H1 (cell line): Measurements from ENCODE around the gene FAM222B. TPM values are rescaled to one million over a fixed set of nuclear protein-coding genes. Genes with fewer than 3 reads are reported as not detected.

Source experiments
- CTCF ChIA-PET: fragments of 300-600 bp; sonication (Branson Sonifier 250); formaldehyde crosslinking; loops from one replicate; lab custom pipeline; 2021; ENCODE audit not compliant: partially characterized antibody; lab: Charles Lee
- POLR2A ChIA-PET: fragments of 300-600 bp; sonication (Branson Sonifier 250); formaldehyde crosslinking; loops from one replicate; lab custom pipeline; 2021; ENCODE audit warnings: inconsistent platforms; ENCODE audit not compliant: partially characterized antibody; lab: Charles Lee
- DNase-seq, 2 experiments: peaks; one replicate each; pipeline versions ENCODE4 v3.0.0 to v3.0.0-alpha.2; 2010 to 2022; ENCODE audit warnings: low spot score in 2 of 2, low read depth in 1 of 2, mixed read lengths in 1 of 2
- FAIRE-seq: peaks from 2 replicates; lab custom pipeline; 2011; peaks lifted over from hg19 to GRCh38; lab: Jason Lieb, UNC
- H2AFZ ChIP-seq: 2 replicates; pipeline ENCODE4 v1.8.1; 2012; ENCODE audit warnings: low read length, inconsistent platforms
- H2AK5ac ChIP-seq: 2 replicates; pipeline ENCODE4 v1.6.1; 2013; ENCODE audit warnings: low read depth, low read length
- H2BK120ac ChIP-seq: replicated peaks from 2 replicates; pipeline ENCODE3; 2013; ENCODE audit warnings: low read depth, low read length, inconsistent platforms
- H2BK12ac ChIP-seq: 2 replicates; pipeline ENCODE4 v1.6.1; 2013; ENCODE audit warnings: low read depth, low read length
- H2BK15ac ChIP-seq: 2 replicates; pipeline ENCODE4 v1.6.1; 2013; ENCODE audit warnings: low read length
- H2BK20ac ChIP-seq: 2 replicates; pipeline ENCODE4 v1.6.1; 2013; ENCODE audit warnings: low read length
- H2BK5ac ChIP-seq: 2 replicates; pipeline ENCODE4 v1.6.1; 2013; ENCODE audit warnings: low read depth, low read length
- H3K14ac ChIP-seq: 2 replicates; pipeline ENCODE4 v1.6.1; 2013; ENCODE audit warnings: inconsistent platforms; ENCODE audit not compliant: insufficient read length
- H3K18ac ChIP-seq: 2 replicates; pipeline ENCODE4 v1.6.1; 2013; ENCODE audit warnings: low read length; ENCODE audit errors: extremely low read depth
- H3K23ac ChIP-seq: 2 replicates; pipeline ENCODE4 v1.6.1; 2013; ENCODE audit warnings: inconsistent platforms; ENCODE audit not compliant: insufficient read length
- H3K23me2 ChIP-seq: 2 replicates; pipeline ENCODE4 v1.6.1; 2013; ENCODE audit warnings: low read depth, low read length
- H3K27ac ChIP-seq: 2 replicates; pipeline ENCODE4 v1.6.1; 2011; ENCODE audit warnings: low read depth, low read length, inconsistent platforms
- H3K27me3 ChIP-seq, 4 experiments: replicated peaks in 1 of 4; 1 replicate in 1 of 4; 2 replicates in 3 of 4; pipeline versions ENCODE4 v1.6.1 to v1.8.1; 2011 to 2013; ENCODE audit warnings: low read length in 3 of 4, mild to moderate bottlenecking in 3 of 4, inconsistent platforms in 2 of 4, mixed read lengths in 2 of 4, moderate library complexity in 1 of 4; ENCODE audit not compliant: control insufficient read depth in 3 of 4, insufficient read depth in 3 of 4; ENCODE audit errors: extremely low read depth in 1 of 4
- H3K36me3 ChIP-seq, 4 experiments: 2 replicates each; pipeline versions ENCODE4 v1.6.1 to v1.8.1; 2011 to 2013; ENCODE audit warnings: mild to moderate bottlenecking in 4 of 4, low read length in 3 of 4, moderate library complexity in 2 of 4, control low read depth in 1 of 4, inconsistent platforms in 1 of 4; ENCODE audit not compliant: insufficient read depth in 4 of 4, control insufficient read depth in 2 of 4
- H3K4ac ChIP-seq: replicated peaks from 2 replicates; pipeline ENCODE3; 2013; ENCODE audit warnings: low read length, low read depth, mixed read lengths, inconsistent platforms; ENCODE audit not compliant: insufficient read length
- H3K4me1 ChIP-seq, 4 experiments: replicated peaks in 1 of 4; 1 replicate in 1 of 4; 2 replicates in 3 of 4; pipeline versions ENCODE4 v1.6.1 to v1.8.1; 2011 to 2013; ENCODE audit warnings: low read length in 3 of 4, inconsistent platforms in 2 of 4, mixed read lengths in 1 of 4; ENCODE audit not compliant: insufficient read depth in 4 of 4, control insufficient read depth in 3 of 4
- H3K4me2 ChIP-seq, 2 experiments: 2 replicates each; pipeline versions ENCODE4 v1.6.1 to v1.8.1; 2011 to 2013; ENCODE audit warnings: low read depth in 2 of 2, low read length in 2 of 2, control low read depth in 1 of 2, inconsistent platforms in 1 of 2, mild to moderate bottlenecking in 1 of 2; ENCODE audit not compliant: insufficient read depth in 1 of 2
- H3K4me3 ChIP-seq, 4 experiments: fragments of 200-600, 300-600 bp in 1 of 4; sonication (generic), shearing (Covaris generic), sonication (Bioruptor Twin) in 1 of 4; 2 replicates each; pipeline versions ENCODE4 v1.5.1 to v1.8.1; 2011 to 2016; ENCODE audit warnings: low read length in 4 of 4, low read depth in 3 of 4, control low read depth in 2 of 4, inconsistent platforms in 2 of 4, mild to moderate bottlenecking in 2 of 4, mixed read lengths in 1 of 4, moderate library complexity in 1 of 4; ENCODE audit not compliant: insufficient read depth in 2 of 4; ENCODE audit errors: extremely low read depth in 1 of 4
- H3K56ac ChIP-seq: replicated peaks from 2 replicates; pipeline ENCODE3; 2013; ENCODE audit warnings: low read depth, mild to moderate bottlenecking, mixed read lengths, low read length, inconsistent platforms; ENCODE audit not compliant: insufficient read length
- H3K79me1 ChIP-seq: 2 replicates; pipeline ENCODE4 v1.6.1; 2013; ENCODE audit warnings: low read depth, low read length, control low read depth
- H3K79me2 ChIP-seq, 2 experiments: 2 replicates each; pipeline versions ENCODE4 v1.6.1 to v1.8.1; 2012 to 2013; ENCODE audit warnings: low read length in 2 of 2, mild to moderate bottlenecking in 2 of 2, inconsistent platforms in 1 of 2; ENCODE audit not compliant: insufficient read depth in 2 of 2, control insufficient read depth in 1 of 2
- H3K9ac ChIP-seq, 4 experiments: replicated peaks in 1 of 4; 1 replicate in 1 of 4; 2 replicates in 3 of 4; pipeline versions ENCODE4 v1.6.1 to v1.8.1; 2011 to 2013; ENCODE audit warnings: low read depth in 3 of 4, low read length in 3 of 4, control low read depth in 2 of 4, mild to moderate bottlenecking in 2 of 4, moderate library complexity in 2 of 4, inconsistent platforms in 1 of 4; ENCODE audit errors: extremely low read depth in 1 of 4
- H3K9me3 ChIP-seq, 2 experiments: 2 replicates each; pipeline versions ENCODE4 v1.6.1 to v1.8.1; 2012 to 2013; ENCODE audit warnings: mild to moderate bottlenecking in 2 of 2, moderate library complexity in 2 of 2, control low read depth in 1 of 2, inconsistent platforms in 1 of 2, low read depth in 1 of 2, low read length in 1 of 2, mixed read lengths in 1 of 2; ENCODE audit not compliant: insufficient read depth in 2 of 2
- H4K20me1 ChIP-seq, 2 experiments: replicated peaks in 1 of 2; 2 replicates each; pipeline versions ENCODE3 to v1.8.1; 2011 to 2013; ENCODE audit warnings: inconsistent platforms in 2 of 2, low read length in 2 of 2, mild to moderate bottlenecking in 1 of 2; ENCODE audit not compliant: insufficient read depth in 2 of 2, control insufficient read depth in 1 of 2
- H4K5ac ChIP-seq: 2 replicates; pipeline ENCODE4 v1.6.1; 2013; ENCODE audit warnings: low read length, low read depth, mixed read lengths, inconsistent platforms; ENCODE audit not compliant: insufficient read length
- H4K8ac ChIP-seq: 2 replicates; pipeline ENCODE4 v1.8.0; 2013; ENCODE audit warnings: mild to moderate bottlenecking, moderate library complexity, low read length, inconsistent platforms; ENCODE audit not compliant: insufficient read depth; ENCODE audit errors: extremely low read depth
- H4K91ac ChIP-seq: replicated peaks from 2 replicates; pipeline ENCODE3; 2013; ENCODE audit warnings: low read length, mixed read lengths, inconsistent platforms; ENCODE audit not compliant: insufficient read length
- CBX8 ChIP-seq: fragments of 300-800, 300-1000 bp; sonication (generic); IDR thresholded peaks from 2 replicates; pipeline ENCODE4 v1.7.1; 2016; ENCODE audit warnings: low read depth, low read length, borderline replicate concordance
- POLR2A ChIP-seq, 2 experiments: IDR thresholded peaks; 1 replicate in 1 of 2; 2 replicates in 1 of 2; pipeline ENCODE4 v1.6.1; 2011; ENCODE audit warnings: low read depth in 2 of 2, low read length in 2 of 2, mild to moderate bottlenecking in 2 of 2; ENCODE audit errors: control extremely low read depth in 1 of 2
- WGBS, 2 experiments: shearing (Covaris generic) in 1 of 2; methylation state at CpG; one replicate each; pipeline versions ENCODE4 v1.1.6 to v1.1.7; 2013 to 2015; ENCODE audit warnings: low lambda C conversion rate in 2 of 2, mixed read lengths in 2 of 2, inconsistent platforms in 1 of 2, low coverage in 1 of 2, missing lambda C conversion rate in 1 of 2; ENCODE audit not compliant: insufficient replicate concordance in 2 of 2, insufficient coverage in 1 of 2, insufficient read length in 1 of 2; ENCODE audit errors: extremely low coverage in 1 of 2, missing lambda C conversion rate in 1 of 2; 5-methylcytosine and 5-hydroxymethylcytosine counted together
- polyA plus RNA-seq, 7 experiments: library from polyadenylated mRNA; depleted of rRNA in 3 of 7; stranded (reverse) in 5 of 7; unstranded in 2 of 7; fragments of >200 nt in 5 of 7; fragments of 200-250 nt in 2 of 7; gene quantifications; 1 replicate in 5 of 7; 2 replicates in 1 of 7; 4 replicates in 1 of 7; pipeline versions ENCODE4 v1.2.1 to v1.2.3, GENCODE V29; 2011 to 2013; ENCODE audit warnings: missing spikeins in 2 of 7, mixed read lengths in 2 of 7
- total RNA-seq: library from RNA; stranded (reverse); fragmentation: NEBNext Ultra II Directional; extraction: Animal tissue kit (Norgen Biotek cat#: 25700); gene quantifications from 2 replicates; pipeline ENCODE4 v1.2.1, GENCODE V29; 2021

The FAM222B gene
- total and polyA plus RNA-seq, 2 of the 8 experiments (the other 6 are each of a cell fraction or from before 2014, with no cell fraction given), result 42.1 to 81.7 TPM

GRCh38 chr17:28792877-28793661, 49.5 kb downstream of the FAM222B start:
- Histone ChIP-seq H3K4me3 (no peak overlapping the region), H3K9ac (no peak overlapping the region), H3K27me3 (no peaks in the 10 kb centered on the region), H3K4ac (no peak overlapping the region), H2BK5ac (no peak overlapping the region), H2BK120ac (no peak overlapping the region), H4K8ac (no peak overlapping the region), H3K27ac (no peak overlapping the region), H3K56ac (no peak overlapping the region), H2BK15ac (no peak overlapping the region), H3K4me1 (no peaks in the 10 kb centered on the region), H3K4me2 (no peak overlapping the region), H2BK20ac (no peak overlapping the region), H3K23me2 (no peaks in the 10 kb centered on the region), H3K9me3 (no peaks in the 10 kb centered on the region), H4K20me1 (peaks cover 2 to 7% of the 10 kb centered on the region in 2 experiments), H2BK12ac (no peak overlapping the region), H3K14ac (no peak overlapping the region), H4K91ac (no peak overlapping the region), H3K79me2 (peaks cover 4 to 87% of the 10 kb centered on the region in 2 experiments; a peak in 3 of 4 replicates), H3K79me1 (no peaks in the 10 kb centered on the region; the same call in none of the 2 replicates), H3K36me3 (peaks cover 0 to 3% (median 0%) of the 10 kb centered on the region in 4 experiments; a peak in 1 of 8 replicates), H3K23ac (no peak overlapping the region), H3K18ac (no peak overlapping the region), H4K5ac (no peak overlapping the region), H2AFZ (no peak overlapping the region), H2AK5ac (no peak overlapping the region)
- CTCF ChIA-PET, result interaction anchor here (0.8 kb wide), 1 partner anchor 29 kb away, joined by 3 read pairs; no protein-coding TSS in a partner anchor
- FAIRE-seq (no peak), DNase-seq (no peak)
- POLR2A ChIA-PET, result interaction anchor here (0.6 to 1.5 kb wide), 7 partner anchors 11 to 48 kb away, joined by 3 to 10 read pairs (median 3); no protein-coding TSS in a partner anchor
- WGBS, 2 experiments, result 83% methylated on average over 2 of the region's 2 CpGs; no CpG with 5 or more reads in 1 of the 2 experiments
- TF ChIP-seq POLR2A (IDR thresholded peaks at IDR 0.05; ENCODE audit: control extremely low read depth in 1 of 2, low read depth in 2 of 2, low read length in 2 of 2) (no peak), CBX8 (no peak)
